ENCODE measurements around the gene NFASC. TPM values are rescaled to one million over a fixed set of nuclear protein-coding genes. Genes with fewer than 3 reads are reported as not detected.

Gene NFASC
- total RNA-seq, 4 donors from 2014 or later: 12.7 to 41.7 (median 19.2) TPM

DNA sequence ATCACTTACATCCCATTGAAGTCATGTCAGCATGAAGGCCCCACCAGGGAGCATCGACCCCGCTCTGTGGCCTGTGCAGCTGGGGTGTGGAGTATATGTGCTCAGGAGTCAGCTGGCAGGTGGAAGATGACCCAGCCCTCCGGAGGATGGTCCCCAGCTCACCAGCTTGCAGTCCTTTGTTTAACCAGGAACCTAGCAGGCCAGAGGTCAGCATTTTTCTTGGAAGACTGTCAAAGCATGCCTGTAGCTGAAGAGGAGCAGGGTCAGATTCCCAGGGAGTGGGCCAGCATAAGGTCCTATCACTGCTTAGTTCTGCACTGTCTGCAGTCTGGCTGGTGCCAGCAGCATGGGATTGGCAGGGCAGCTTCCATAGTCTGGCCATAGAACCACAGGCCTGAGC is 12.7 kb downstream of the NFASC start:
- TF ChIP-seq POLR2A (IDR thresholded peaks at IDR 0.05): no peak
- TF ChIP-seq POLR2AphosphoS5 (IDR thresholded peaks at IDR 0.05): no peak
- TF ChIP-seq, protein P1, sequence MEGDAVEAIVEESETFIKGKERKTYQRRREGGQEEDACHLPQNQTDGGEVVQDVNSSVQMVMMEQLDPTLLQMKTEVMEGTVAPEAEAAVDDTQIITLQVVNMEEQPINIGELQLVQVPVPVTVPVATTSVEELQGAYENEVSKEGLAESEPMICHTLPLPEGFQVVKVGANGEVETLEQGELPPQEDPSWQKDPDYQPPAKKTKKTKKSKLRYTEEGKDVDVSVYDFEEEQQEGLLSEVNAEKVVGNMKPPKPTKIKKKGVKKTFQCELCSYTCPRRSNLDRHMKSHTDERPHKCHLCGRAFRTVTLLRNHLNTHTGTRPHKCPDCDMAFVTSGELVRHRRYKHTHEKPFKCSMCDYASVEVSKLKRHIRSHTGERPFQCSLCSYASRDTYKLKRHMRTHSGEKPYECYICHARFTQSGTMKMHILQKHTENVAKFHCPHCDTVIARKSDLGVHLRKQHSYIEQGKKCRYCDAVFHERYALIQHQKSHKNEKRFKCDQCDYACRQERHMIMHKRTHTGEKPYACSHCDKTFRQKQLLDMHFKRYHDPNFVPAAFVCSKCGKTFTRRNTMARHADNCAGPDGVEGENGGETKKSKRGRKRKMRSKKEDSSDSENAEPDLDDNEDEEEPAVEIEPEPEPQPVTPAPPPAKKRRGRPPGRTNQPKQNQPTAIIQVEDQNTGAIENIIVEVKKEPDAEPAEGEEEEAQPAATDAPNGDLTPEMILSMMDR (IDR thresholded peaks at IDR 0.05): no peak
- TF ChIP-seq EP300 (IDR thresholded peaks at IDR 0.05): no peak
- Histone ChIP-seq H3K4me1 (no peaks in the 10 kb centered on the region), H3K9me3 (no peaks in the 10 kb centered on the region), H3K27me3 (no peaks in the 10 kb centered on the region), H3K4me3 (no peak overlapping the region), H3K27ac (no peak overlapping the region), H3K36me3 (no peaks in the 10 kb centered on the region)
- WGBS: no CpG with 5 or more reads among the region's 3 CpGs
- no peak for DNase-seq (ENCODE audit: low spot score in 2 of 2)

DNA sequence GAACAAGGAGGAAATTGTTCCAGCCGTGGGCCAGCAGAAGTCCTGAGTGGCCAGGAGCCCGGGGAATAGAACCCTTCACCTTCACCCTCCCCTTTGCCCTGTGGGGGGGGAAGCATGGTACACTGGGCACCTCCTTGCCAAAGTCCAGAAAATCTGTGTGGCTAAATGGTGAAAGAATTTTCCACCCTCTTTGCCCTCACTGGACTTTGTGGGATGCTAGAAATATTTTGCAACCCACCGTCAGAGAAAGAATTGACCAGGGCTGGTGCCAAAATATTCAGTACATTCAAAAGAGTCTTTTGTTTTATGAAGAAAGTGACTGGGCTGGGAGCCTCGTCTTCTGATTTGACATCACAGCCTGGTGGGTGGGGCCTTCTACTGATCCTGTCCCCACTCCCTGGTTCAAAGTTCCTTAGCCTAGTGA is 14.6 kb downstream of the NFASC start:
- DNase-seq (ENCODE audit: low spot score in 2 of 2): no peak
- no peaks in the 10 kb centered on the region for H3K27me3 ChIP-seq
- H3K36me3 ChIP-seq: no peaks in the 10 kb centered on the region
- H3K4me3 ChIP-seq: no peak overlapping the region
- WGBS: 38% methylated on average over 4 of the region's 4 CpGs
- H3K9me3 ChIP-seq: no peaks in the 10 kb centered on the region
- TF ChIP-seq, protein P1 (IDR thresholded peaks at IDR 0.05): no peak
- TF ChIP-seq POLR2AphosphoS5 (IDR thresholded peaks at IDR 0.05) (no peak), EP300 (IDR thresholded peaks at IDR 0.05) (no peak), POLR2A (IDR thresholded peaks at IDR 0.05) (no peak)
- no peaks in the 10 kb centered on the region for H3K4me1 ChIP-seq
- no peak overlapping the region for H3K27ac ChIP-seq

DNA sequence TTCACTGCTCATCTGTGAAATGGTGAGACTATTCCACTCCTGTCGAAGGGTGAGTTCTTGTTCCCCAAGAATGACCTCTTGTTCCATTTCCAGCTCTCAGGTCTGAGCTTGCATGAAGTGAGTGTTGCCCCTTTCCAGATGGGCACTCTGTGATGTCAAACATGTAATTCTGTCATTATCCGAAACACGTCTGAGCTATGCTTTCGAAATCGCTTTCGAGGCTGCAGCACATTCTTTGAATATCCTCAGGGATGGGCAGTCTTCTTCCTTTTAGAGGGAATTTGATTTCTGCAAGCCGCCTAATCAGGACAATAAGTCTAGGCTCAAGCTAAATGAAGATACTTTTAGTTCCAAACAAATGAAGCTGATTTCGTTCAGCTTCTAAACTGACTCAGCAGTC is 15.1 kb downstream of the NFASC start:
- no peaks in the 10 kb centered on the region for H3K4me1 ChIP-seq
- H3K9me3 ChIP-seq: no peaks in the 10 kb centered on the region
- H3K4me3 ChIP-seq: no peak overlapping the region
- no peaks in the 10 kb centered on the region for H3K36me3 ChIP-seq
- WGBS: 46% methylated on average over 8 of the region's 8 CpGs
- no peak for DNase-seq (ENCODE audit: low spot score in 2 of 2)
- no peaks in the 10 kb centered on the region for H3K27me3 ChIP-seq
- TF ChIP-seq POLR2AphosphoS5 (IDR thresholded peaks at IDR 0.05): no peak
- TF ChIP-seq EP300 (IDR thresholded peaks at IDR 0.05): peak; percentile 18
- H3K27ac ChIP-seq: no peak overlapping the region

DNA sequence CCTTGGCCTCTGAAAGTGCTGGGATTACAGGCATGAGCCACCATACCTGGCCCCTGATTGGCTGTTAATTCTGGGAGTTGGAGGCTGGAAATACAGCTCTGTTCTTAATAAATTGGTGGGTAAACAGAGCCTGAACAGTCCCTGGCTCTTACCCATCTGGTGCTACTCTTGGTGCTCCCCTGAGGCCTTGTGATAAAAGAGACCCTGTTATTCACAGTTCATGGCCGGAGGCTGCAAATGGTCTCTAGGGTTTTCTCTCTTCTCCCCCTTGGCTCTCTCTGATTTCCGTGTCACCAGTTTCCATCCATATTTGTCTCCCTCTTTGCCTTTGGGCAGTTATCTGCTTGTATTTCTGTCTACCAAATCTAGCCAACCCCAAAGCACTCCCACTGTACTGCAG is 17.2 kb downstream of the NFASC start:
- no peaks in the 10 kb centered on the region for H3K4me1 ChIP-seq
- DNase-seq (ENCODE audit: low spot score in 2 of 2): no peak
- no peaks in the 10 kb centered on the region for H3K9me3 ChIP-seq
- no peak for TF ChIP-seq POLR2AphosphoS5 (IDR thresholded peaks at IDR 0.05)
- TF ChIP-seq EP300 (IDR thresholded peaks at IDR 0.05): no peak
- no peak for TF ChIP-seq POLR2A (IDR thresholded peaks at IDR 0.05)
- TF ChIP-seq, protein P1 (IDR thresholded peaks at IDR 0.05): no peak
- no peak overlapping the region for H3K27ac ChIP-seq
- no peak overlapping the region for H3K4me3 ChIP-seq
- H3K27me3 ChIP-seq: no peaks in the 10 kb centered on the region
- no peaks in the 10 kb centered on the region for H3K36me3 ChIP-seq
- 80% methylated on average over 2 of the region's 2 CpGs for WGBS

DNA sequence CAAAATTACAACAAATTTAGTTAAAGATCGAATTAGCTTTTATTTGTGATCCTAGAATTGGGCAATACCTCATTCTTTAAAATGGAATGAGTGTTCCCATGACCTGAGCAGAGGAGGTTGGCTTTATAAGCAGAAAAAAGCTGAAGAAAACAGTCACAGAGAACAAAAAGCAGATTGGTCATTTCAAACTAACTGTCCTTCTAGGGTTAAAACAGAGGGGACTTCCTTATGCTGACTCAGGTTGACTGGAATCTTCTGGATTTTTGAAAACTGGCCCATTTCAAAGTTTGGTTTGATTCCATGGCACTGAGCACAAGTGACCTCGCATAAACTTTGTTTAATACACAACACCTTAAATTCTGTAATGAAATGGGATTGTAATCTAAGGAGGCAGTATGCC is 17.6 kb downstream of the NFASC start:
- H3K36me3 ChIP-seq: no peaks in the 10 kb centered on the region
- H3K4me3 ChIP-seq: no peak overlapping the region
- H3K27me3 ChIP-seq: no peaks in the 10 kb centered on the region
- no peak for DNase-seq (ENCODE audit: low spot score in 2 of 2)
- no peaks in the 10 kb centered on the region for H3K4me1 ChIP-seq
- WGBS: 61% methylated on average over 2 of the region's 2 CpGs
- no peak overlapping the region for H3K27ac ChIP-seq
- no peaks in the 10 kb centered on the region for H3K9me3 ChIP-seq
- no peak for TF ChIP-seq POLR2A (IDR thresholded peaks at IDR 0.05)
- TF ChIP-seq POLR2AphosphoS5 (IDR thresholded peaks at IDR 0.05): no peak
- TF ChIP-seq EP300 (IDR thresholded peaks at IDR 0.05): no peak
- TF ChIP-seq, protein P1 (IDR thresholded peaks at IDR 0.05): no peak

Data from suprapubic skin (tissue), 4 donors.